ENCODE results near the gene CECR2.

DNA sequence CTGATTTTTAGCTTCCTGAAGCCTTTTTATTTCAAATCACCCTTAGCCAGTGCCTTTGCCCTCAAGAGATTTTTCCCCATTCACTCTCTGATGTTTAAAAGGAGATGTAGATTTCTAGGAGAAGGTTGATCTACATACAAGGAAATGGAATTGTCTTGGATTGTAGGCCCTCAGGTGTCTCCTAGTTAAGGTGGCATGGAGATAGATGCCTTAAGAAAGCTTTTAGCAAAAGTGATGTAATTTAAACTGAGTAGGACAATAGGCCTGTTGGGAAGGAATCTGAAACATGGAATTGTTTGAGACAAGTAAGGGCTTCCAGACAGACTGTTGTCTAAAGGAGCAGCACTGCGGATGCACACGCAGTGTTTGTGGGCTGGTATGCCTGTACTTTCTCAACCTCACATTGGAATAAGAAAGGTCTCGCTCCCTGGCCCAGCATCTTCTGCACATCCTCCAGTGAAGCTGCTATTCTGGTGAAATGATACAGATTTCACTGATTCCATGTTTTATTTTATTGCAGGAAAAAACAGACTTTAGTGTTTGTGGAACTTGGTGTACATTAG lies 124.2 kb downstream of the CECR2 start:
- TF ChIP-seq EZH2 (IDR thresholded peaks at IDR 0.05) (no peak), POLR2AphosphoS5 (IDR thresholded peaks at IDR 0.05; ENCODE audit: borderline replicate concordance, low read depth, low read length) (no peak)

Data from SK-N-MC (cell line).